ENCODE results near the gene ITPR3.

- TF ChIP-seq, protein P1, sequence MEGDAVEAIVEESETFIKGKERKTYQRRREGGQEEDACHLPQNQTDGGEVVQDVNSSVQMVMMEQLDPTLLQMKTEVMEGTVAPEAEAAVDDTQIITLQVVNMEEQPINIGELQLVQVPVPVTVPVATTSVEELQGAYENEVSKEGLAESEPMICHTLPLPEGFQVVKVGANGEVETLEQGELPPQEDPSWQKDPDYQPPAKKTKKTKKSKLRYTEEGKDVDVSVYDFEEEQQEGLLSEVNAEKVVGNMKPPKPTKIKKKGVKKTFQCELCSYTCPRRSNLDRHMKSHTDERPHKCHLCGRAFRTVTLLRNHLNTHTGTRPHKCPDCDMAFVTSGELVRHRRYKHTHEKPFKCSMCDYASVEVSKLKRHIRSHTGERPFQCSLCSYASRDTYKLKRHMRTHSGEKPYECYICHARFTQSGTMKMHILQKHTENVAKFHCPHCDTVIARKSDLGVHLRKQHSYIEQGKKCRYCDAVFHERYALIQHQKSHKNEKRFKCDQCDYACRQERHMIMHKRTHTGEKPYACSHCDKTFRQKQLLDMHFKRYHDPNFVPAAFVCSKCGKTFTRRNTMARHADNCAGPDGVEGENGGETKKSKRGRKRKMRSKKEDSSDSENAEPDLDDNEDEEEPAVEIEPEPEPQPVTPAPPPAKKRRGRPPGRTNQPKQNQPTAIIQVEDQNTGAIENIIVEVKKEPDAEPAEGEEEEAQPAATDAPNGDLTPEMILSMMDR (IDR thresholded peaks at IDR 0.05; ENCODE audit: extremely low read depth in 1 of 2, insufficient read depth in 1 of 2, low read depth in 1 of 2, low read length in 2 of 2) = no peak
- no peak for TF ChIP-seq POLR2A (IDR thresholded peaks at IDR 0.05; ENCODE audit: low read depth, low read length)
- TF ChIP-seq POLR2AphosphoS5 (IDR thresholded peaks at IDR 0.05; ENCODE audit: insufficient read depth, low read depth, low read length) = no peak
- no peak for TF ChIP-seq EZH2 (IDR thresholded peaks at IDR 0.05; ENCODE audit: borderline replicate concordance, low read depth, low read length, severe bottlenecking)
These were observed 68.0 kb downstream of the ITPR3 start for GRCh38 chr6:33689148-33689494.

Measured in endothelial cell of umbilical vein (primary cell).